HG02588 (cell line): ENCODE results near the gene MMP7.
"Not testable (repeated sequence)": the region's sequence is repeated elsewhere in the genome, so short reads cannot be mapped to it uniquely, and the experiment has no call there.

Experiments
- ATAC-seq: cut with Tn5 transposase; IDR thresholded peaks from one replicate; pipeline ENCODE4 v1.9.1; 2021; ENCODE audit warnings: mild to moderate bottlenecking, moderate library complexity; ENCODE audit not compliant: unreplicated experiment

Gene MMP7

GRCh38 chr11:102544594-102544993, 14.0 kb upstream of the MMP7 start:
- ATAC-seq, result no peak

- no peak for ATAC-seq
Observed at GRCh38 chr11:102539567-102539966, 9.0 kb upstream of the MMP7 start.

- no peak for ATAC-seq
Observed at GRCh38 chr11:102538932-102539331, 8.4 kb upstream of the MMP7 start.

- ATAC-seq, result no peak
Observed at GRCh38 chr11:102534261-102534872, 3.8 kb upstream of the MMP7 start.

- no peak for ATAC-seq
Observed at GRCh38 chr11:102528618-102529017, 1.9 kb downstream of the MMP7 start.

- ATAC-seq, result no peak
Observed at GRCh38 chr11:102527684-102528083, 2.9 kb downstream of the MMP7 start.

GRCh38 chr11:102527041-102527440, 3.5 kb downstream of the MMP7 start:
- ATAC-seq, result no peak

GRCh38 chr11:102523887-102524286, 6.7 kb downstream of the MMP7 start:
- no peak for ATAC-seq

GRCh38 chr11:102523189-102523570, 7.4 kb downstream of the MMP7 start:
- no peak for ATAC-seq

GRCh38 chr11:102522312-102523188, 8.0 kb downstream of the MMP7 start:
- ATAC-seq, result peak; percentile 62

GRCh38 chr11:102521121-102521520, 9.4 kb downstream of the MMP7 start:
- ATAC-seq, result no peak

- no peak for ATAC-seq
Observed at GRCh38 chr11:102520514-102520913, 10.0 kb downstream of the MMP7 start.

GRCh38 chr11:102518296-102519094, 12.1 kb downstream of the MMP7 start:
- ATAC-seq, result no peak

- ATAC-seq, result no peak
Observed at GRCh38 chr11:102517670-102518069, 12.9 kb downstream of the MMP7 start.

- no peak for ATAC-seq
Observed at GRCh38 chr11:102516179-102516578, 14.4 kb downstream of the MMP7 start.

GRCh38 chr11:102513869-102514268, 16.7 kb downstream of the MMP7 start:
- ATAC-seq, result no peak

- no peak for ATAC-seq
Observed at GRCh38 chr11:102510439-102511135, 20.0 kb downstream of the MMP7 start.

- ATAC-seq, result not testable (repeated sequence)
Observed at GRCh38 chr11:102502831-102503230, 27.7 kb downstream of the MMP7 start.

GRCh38 chr11:102500829-102501228, 29.7 kb downstream of the MMP7 start:
- no peak for ATAC-seq

- no peak for ATAC-seq
Observed at GRCh38 chr11:102499931-102500330, 30.6 kb downstream of the MMP7 start.

- no peak for ATAC-seq
Observed at GRCh38 chr11:102499151-102499550, 31.4 kb downstream of the MMP7 start.
